ENCODE data around the gene GNG8. TPM values are rescaled to one million over a fixed set of nuclear protein-coding genes. Genes with fewer than 3 reads are reported as not detected.

The GNG8 gene
- total and polyA plus RNA-seq, 3 donors from 2014 or later: not detected

- no peak for DNase-seq
- intact Hi-C loops (cut with DNase I; ENCODE audit: low total_unique reads): no loop called here
- Histone ChIP-seq H3K4me3 (no peak overlapping the region), H3K4me1 (peaks cover 4% of the 10 kb centered on the region), H3K27ac (no peak overlapping the region), H3K36me3 (ENCODE audit: low read depth, missing control alignments) (no peaks in the 10 kb centered on the region), H3K27me3 (no peaks in the 10 kb centered on the region), H3K9me3 (no peaks in the 10 kb centered on the region)
- no peak for TF ChIP-seq POLR2A (IDR thresholded peaks at IDR 0.05)
- TF ChIP-seq CTCF (IDR thresholded peaks at IDR 0.05): no peak
- WGBS, 2 donors: 74 to 85% methylated on average over 12 to 14 of the region's 14 CpGs
These were observed 9.6 kb downstream of the GNG8 start for GRCh38 chr19:46626446-46626845.

- H3K27ac ChIP-seq: peak overlapping the region in 1 of 2 donors; percentile 45
- H3K4me3 ChIP-seq: no peak overlapping the region
- H3K36me3 ChIP-seq (ENCODE audit: low read depth, missing control alignments): no peaks in the 10 kb centered on the region
- H3K9me3 ChIP-seq: no peaks in the 10 kb centered on the region
- H3K27me3 ChIP-seq: no peaks in the 10 kb centered on the region
- WGBS, 2 donors: 84% methylated on average over 4 to 12 of the region's 12 CpGs
- intact Hi-C loops (cut with DNase I; ENCODE audit: low total_unique reads): no loop called here
- TF ChIP-seq POLR2A (IDR thresholded peaks at IDR 0.05) (no peak), CTCF (IDR thresholded peaks at IDR 0.05) (no peak)
- H3K4me1 ChIP-seq: peaks cover 4% of the 10 kb centered on the region
- DNase-seq: no peak
These were observed 10.3 kb downstream of the GNG8 start for GRCh38 chr19:46625731-46626130.

- intact Hi-C loops (cut with DNase I; ENCODE audit: low total_unique reads): no loop called here
- Histone ChIP-seq H3K27ac (peak within 1 kb of the TSS in 1 of 2 donors; percentile 45), H3K9me3 (no peaks in the 10 kb centered on the region), H3K36me3 (ENCODE audit: low read depth, missing control alignments) (no peaks in the 10 kb centered on the region), H3K4me1 (peaks cover 4% of the 10 kb centered on the region), H3K4me3 (peak within 1 kb of the TSS in 1 of 2 donors; percentile 29), H3K27me3 (no peaks in the 10 kb centered on the region)
- WGBS, 2 donors: 53 to 54% methylated on average over 13 of the region's 13 CpGs
- no peak for TF ChIP-seq POLR2A (IDR thresholded peaks at IDR 0.05)
- no peak for TF ChIP-seq CTCF (IDR thresholded peaks at IDR 0.05)
- DNase-seq: peak; percentile 48
These were observed 10.9 kb downstream of the GNG8 start, which contains the start of gene PTGIR for GRCh38 chr19:46624958-46625661. Gene PTGIR (minus strand): TSS chr19:46625089. CDS start chr19:46624225, 864 bp downstream.

- H3K4me3 ChIP-seq: peak overlapping the region in 1 of 2 donors; percentile 29
These were observed 12.0 kb downstream of the GNG8 start for GRCh38 chr19:46623915-46624502.

More at GRCh38 chr19:46623915-46624502, 12.0 kb downstream of the GNG8 start:
- Histone ChIP-seq H3K27ac (peak overlapping the region in 1 of 2 donors; percentile 45), H3K27me3 (no peaks in the 10 kb centered on the region), H3K4me1 (peaks cover 4% of the 10 kb centered on the region), H3K36me3 (ENCODE audit: low read depth, missing control alignments) (no peaks in the 10 kb centered on the region), H3K9me3 (no peaks in the 10 kb centered on the region)
- WGBS, 2 donors: 75% methylated on average over 14 to 35 of the region's 35 CpGs
- intact Hi-C loops (cut with DNase I; ENCODE audit: low total_unique reads): no loop called here
- no peak for TF ChIP-seq CTCF (IDR thresholded peaks at IDR 0.05)
- no peak for TF ChIP-seq POLR2A (IDR thresholded peaks at IDR 0.05)
- DNase-seq: no peak

Measured in testis (tissue), 3 donors.